ENCODE results near the gene VPS16. TPM values are rescaled to one million over a fixed set of nuclear protein-coding genes. Genes with fewer than 3 reads are reported as not detected.

Gene VPS16
- total and polyA plus RNA-seq, 7 donors: 19.4 to 37.6 (median 21.6) TPM

DNA sequence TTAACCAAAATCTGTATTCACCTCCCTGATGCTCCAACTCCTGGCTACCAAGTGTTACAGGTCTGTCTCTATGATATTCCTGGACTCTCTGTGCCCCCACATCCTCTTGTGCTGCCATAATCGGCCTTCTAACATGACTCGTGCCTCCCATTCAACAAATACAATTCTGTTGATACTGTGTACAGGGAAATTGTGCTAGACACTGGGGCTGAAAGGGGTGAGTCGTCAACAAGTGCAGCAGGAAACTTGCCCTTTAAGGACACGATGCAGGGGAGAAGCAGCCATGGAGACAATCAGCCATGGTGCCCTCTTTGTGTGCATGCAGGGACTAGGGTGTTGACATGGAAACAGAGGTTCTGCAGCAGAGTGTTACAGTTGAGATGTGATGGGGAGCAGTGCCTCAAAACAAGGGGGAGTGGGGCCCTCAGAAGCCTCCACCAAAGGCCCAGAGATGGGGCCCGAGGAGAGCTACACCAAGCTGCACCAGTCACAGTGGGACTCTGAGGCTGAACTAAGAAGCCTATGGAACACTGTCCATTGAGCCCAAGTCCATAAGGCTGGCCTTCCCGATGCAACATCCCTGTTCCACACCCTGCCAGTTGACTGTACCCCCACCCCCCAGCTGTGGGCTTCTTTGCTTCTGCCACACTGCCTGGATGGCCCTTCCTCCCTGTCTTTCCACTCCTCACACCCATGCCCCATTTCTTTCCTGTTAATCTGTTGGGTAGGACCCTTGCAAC is 3.2 kb upstream of the VPS16 start:
- H3K9me3 ChIP-seq: no peaks in the 10 kb centered on the region
- peaks cover 0 to 24% (median 14%) of the 10 kb centered on the region in 4 donors for H3K4me1 ChIP-seq
- intact Hi-C loops (cut with DNase I): loop anchor here (5.0 kb wide), 1 partner anchor 365 kb away; the partner anchor contains the start of gene SNRPB
- H3K36me3 ChIP-seq: peaks cover 0 to 24% (median 0%) of the 10 kb centered on the region in 4 donors
- WGBS, 2 donors: 90 to 91% methylated on average over 6 of the region's 6 CpGs
- TF ChIP-seq EP300 (IDR thresholded peaks at IDR 0.05) (no peak), POLR2AphosphoS5 (IDR thresholded peaks at IDR 0.05) (no peak), POLR2A (IDR thresholded peaks at IDR 0.05) (no peak)
- TF ChIP-seq, protein P1, sequence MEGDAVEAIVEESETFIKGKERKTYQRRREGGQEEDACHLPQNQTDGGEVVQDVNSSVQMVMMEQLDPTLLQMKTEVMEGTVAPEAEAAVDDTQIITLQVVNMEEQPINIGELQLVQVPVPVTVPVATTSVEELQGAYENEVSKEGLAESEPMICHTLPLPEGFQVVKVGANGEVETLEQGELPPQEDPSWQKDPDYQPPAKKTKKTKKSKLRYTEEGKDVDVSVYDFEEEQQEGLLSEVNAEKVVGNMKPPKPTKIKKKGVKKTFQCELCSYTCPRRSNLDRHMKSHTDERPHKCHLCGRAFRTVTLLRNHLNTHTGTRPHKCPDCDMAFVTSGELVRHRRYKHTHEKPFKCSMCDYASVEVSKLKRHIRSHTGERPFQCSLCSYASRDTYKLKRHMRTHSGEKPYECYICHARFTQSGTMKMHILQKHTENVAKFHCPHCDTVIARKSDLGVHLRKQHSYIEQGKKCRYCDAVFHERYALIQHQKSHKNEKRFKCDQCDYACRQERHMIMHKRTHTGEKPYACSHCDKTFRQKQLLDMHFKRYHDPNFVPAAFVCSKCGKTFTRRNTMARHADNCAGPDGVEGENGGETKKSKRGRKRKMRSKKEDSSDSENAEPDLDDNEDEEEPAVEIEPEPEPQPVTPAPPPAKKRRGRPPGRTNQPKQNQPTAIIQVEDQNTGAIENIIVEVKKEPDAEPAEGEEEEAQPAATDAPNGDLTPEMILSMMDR (IDR thresholded peaks at IDR 0.05): no peak
- DNase-seq: no peak
- H3K4me3 ChIP-seq: no peak overlapping the region
- no peak overlapping the region for H3K27ac ChIP-seq
- no peaks in the 10 kb centered on the region for H3K27me3 ChIP-seq

DNA sequence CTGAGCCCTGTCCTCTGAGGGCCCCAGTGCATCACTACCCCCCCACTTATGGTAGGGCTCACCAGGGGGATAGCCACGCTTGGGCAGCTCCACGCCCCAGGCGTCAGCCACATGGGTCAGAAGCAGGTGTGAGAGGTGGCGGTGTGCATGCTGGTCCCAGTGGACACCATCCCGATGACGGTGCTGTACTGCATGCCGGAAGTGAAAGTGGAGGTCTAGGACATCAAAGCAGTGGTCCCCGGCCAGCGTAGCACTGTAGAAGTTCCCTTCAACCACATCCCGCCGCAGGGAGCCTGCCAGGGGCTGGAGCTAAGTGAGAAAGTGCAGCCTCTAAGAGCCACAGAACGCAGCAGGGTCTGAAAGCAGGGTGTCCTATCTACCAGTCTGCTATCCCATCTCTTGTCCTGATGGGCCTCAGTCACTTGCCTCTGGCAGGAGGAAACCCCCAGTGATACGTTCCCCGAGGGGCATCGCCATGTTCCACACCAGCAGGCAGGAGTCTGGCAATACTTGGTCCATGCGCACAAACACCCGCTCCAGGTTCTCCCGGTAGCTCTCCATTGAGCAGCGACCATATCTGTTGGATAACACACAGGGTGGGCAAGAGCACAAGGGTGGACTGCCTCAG is 2.3 kb upstream of the VPS16 start:
- Histone ChIP-seq H3K27me3 (no peaks in the 10 kb centered on the region), H3K36me3 (peaks cover 0 to 24% (median 0%) of the 10 kb centered on the region in 4 donors), H3K4me1 (peaks cover 0 to 24% (median 14%) of the 10 kb centered on the region in 4 donors), H3K4me3 (no peak overlapping the region), H3K9me3 (no peaks in the 10 kb centered on the region), H3K27ac (no peak overlapping the region)
- no peak for TF ChIP-seq EP300 (IDR thresholded peaks at IDR 0.05)
- TF ChIP-seq, protein P1 (IDR thresholded peaks at IDR 0.05): no peak
- no peak for TF ChIP-seq POLR2AphosphoS5 (IDR thresholded peaks at IDR 0.05)
- no peak for TF ChIP-seq POLR2A (IDR thresholded peaks at IDR 0.05)
- DNase-seq: no peak
- WGBS, 2 donors: 90 to 96% methylated on average over 19 of the region's 19 CpGs
- intact Hi-C loops (cut with DNase I): loop anchor here (5.0 kb wide), 1 partner anchor 366 kb away; the partner anchor contains the start of gene SNRPB

DNA sequence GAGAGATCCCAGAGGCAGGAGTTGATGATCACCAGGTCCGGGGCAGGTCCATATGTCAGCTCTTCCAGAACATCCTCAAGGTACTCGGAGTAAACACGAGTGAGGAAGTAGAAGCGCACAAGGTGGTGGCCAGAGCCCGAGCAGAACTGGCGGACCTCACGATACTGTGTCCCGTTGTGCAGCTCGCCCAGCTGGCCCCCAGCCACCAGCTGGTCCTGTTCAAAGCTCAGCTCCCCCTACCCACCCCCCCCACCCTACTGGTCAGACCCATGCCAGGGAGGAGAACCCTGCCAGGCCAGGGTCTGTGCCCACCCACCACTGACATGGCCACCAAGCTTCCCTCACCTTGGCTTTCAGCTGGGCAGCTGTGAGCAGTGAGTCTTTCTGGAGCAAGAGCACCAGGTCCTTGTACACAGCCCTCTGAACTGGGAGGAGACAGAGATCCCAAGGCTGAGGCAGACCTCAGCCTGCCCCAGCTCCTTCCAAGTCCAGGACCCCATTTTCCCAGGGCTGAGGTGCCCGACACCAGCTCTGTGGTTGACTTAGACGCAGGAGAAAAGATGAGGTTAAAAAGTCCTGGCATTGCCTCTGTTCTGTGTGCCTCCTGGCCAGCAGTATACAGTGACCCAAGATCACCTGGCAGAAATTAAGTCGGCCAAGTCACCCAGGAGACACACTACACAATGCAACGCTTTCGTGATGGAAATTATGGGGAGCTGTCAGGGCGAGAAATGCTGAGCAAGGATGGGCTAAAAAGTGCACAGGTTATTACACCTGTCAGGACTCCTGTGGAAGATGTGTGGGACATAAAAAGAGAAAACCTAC is 1.5 kb upstream of the VPS16 start:
- Histone ChIP-seq H3K27ac (no peak overlapping the region), H3K9me3 (no peaks in the 10 kb centered on the region), H3K36me3 (peaks cover 0 to 24% (median 0%) of the 10 kb centered on the region in 4 donors), H3K4me3 (no peak overlapping the region), H3K4me1 (peaks cover 0 to 24% (median 14%) of the 10 kb centered on the region in 4 donors), H3K27me3 (no peaks in the 10 kb centered on the region)
- intact Hi-C loops (cut with DNase I): loop anchor here (5.0 kb wide), 1 partner anchor 367 kb away; the partner anchor contains the start of gene SNRPB
- TF ChIP-seq, protein P1 (IDR thresholded peaks at IDR 0.05): no peak
- TF ChIP-seq EP300 (IDR thresholded peaks at IDR 0.05) (no peak), POLR2A (IDR thresholded peaks at IDR 0.05) (no peak), POLR2AphosphoS5 (IDR thresholded peaks at IDR 0.05) (no peak)
- 95 to 97% methylated on average over 15 of the region's 15 CpGs for WGBS, 2 donors
- DNase-seq: no peak

DNA sequence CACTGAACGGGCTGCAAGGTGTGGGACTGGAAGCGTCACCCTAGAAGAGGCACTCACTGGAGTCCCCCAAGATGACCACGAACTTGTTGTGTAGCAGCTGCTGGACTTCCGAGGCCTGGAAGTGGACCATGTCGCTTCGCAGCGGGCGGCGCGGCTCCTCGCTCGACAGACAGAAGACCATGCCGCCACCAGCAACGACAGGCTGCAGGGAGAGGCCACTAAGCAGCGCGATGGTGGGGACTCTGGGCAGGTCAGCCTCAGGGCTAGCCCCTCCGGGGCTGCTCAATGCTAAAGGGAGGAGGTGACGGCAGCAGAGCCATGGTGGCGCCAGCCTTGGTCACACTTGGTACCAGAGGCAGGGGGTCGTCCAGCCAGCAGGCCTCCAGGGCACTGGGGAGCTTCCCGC is 810 bp upstream of the VPS16 start:
- intact Hi-C loops (cut with DNase I): loop anchor here (2.0 to 10.0 kb wide), 3 partner anchors 33 to 367 kb away; partner anchors contain the start of genes EBF4, PTPRA and SNRPB
- no peak for DNase-seq
- Histone ChIP-seq H3K27me3 (no peaks in the 10 kb centered on the region), H3K27ac (peak overlapping the region; percentile 86 to 95 (median 92)), H3K36me3 (peaks cover 0 to 19% (median 0%) of the 10 kb centered on the region in 4 donors), H3K4me1 (peaks cover 0 to 24% (median 14%) of the 10 kb centered on the region in 4 donors), H3K9me3 (no peaks in the 10 kb centered on the region), H3K4me3 (peak overlapping the region in 3 of 4 donors; percentile 79 to 96 (median 79))
- TF ChIP-seq, protein P1 (IDR thresholded peaks at IDR 0.05): no peak
- TF ChIP-seq POLR2A (IDR thresholded peaks at IDR 0.05) (no peak), POLR2AphosphoS5 (IDR thresholded peaks at IDR 0.05) (no peak), EP300 (IDR thresholded peaks at IDR 0.05) (no peak)
- 88 to 92% methylated on average over 21 of the region's 21 CpGs for WGBS, 2 donors

Measured in sigmoid colon (tissue), 7 donors.